ENCODE measurements around the gene PALS2. TPM values are rescaled to one million over a fixed set of nuclear protein-coding genes. Genes with fewer than 3 reads are reported as not detected.

PALS2 gene
- total RNA-seq, 1 experiment from 2014 or later: 64.6 TPM

DNA sequence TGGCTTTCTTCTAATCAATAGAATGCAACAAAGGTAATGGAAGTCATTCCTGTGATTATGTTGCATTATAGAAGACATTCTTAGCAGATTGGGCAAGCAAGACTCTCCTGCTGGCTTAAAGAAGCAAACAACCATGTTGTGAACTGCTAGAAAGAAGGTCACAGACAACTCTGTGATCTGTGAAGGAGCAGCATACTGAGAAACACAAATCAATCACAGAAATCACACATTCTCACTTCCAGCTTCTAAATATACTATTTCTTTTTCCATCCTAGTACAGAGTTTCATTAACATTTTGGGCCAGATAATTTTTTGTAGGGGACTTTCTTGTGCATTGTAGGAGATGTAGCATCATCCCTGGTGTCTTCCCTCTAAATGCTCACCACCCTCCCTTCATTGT lies 28.0 kb upstream of the PALS2 start (continued):
- TF ChIP-seq ATF1 (CRISPR knock-in tag; IDR thresholded peaks at IDR 0.05): no peak
- TF ChIP-seq ESRRA (CRISPR knock-in tag; IDR thresholded peaks at IDR 0.05; ENCODE audit: borderline replicate concordance): no peak
- no peak for TF ChIP-seq ZNF317 (CRISPR knock-in tag; IDR thresholded peaks at IDR 0.05; ENCODE audit: borderline replicate concordance, low read depth)
- no peak for TF ChIP-seq NFE2L1 (CRISPR knock-in tag; IDR thresholded peaks at IDR 0.05)
- TF ChIP-seq, protein P1, sequence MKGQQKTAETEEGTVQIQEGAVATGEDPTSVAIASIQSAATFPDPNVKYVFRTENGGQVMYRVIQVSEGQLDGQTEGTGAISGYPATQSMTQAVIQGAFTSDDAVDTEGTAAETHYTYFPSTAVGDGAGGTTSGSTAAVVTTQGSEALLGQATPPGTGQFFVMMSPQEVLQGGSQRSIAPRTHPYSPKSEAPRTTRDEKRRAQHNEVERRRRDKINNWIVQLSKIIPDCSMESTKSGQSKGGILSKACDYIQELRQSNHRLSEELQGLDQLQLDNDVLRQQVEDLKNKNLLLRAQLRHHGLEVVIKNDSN (CRISPR knock-in tag; IDR thresholded peaks at IDR 0.05): no peak
- TF ChIP-seq GABPB1 (CRISPR knock-in tag; IDR thresholded peaks at IDR 0.05): no peak

DNA sequence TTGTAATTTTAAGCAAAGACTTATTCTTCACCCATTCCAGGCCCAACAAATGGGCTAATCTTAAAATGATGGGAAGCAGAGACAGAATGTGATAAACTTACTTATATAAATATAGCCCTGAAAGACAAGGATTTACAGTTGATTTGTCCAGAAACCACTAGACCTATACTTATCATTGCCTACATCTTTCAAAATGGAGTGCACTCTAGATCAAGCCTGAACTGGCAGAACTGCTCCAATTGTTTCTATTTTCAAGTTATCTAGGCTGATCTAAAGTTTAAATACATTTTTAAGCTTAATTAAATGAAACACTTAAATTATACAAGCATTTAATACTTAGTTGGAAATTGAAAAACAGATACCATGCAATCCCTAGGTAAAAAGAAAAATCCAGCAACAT lies 24.9 kb upstream of the PALS2 start:
- H3K4me3 Mint-ChIP-seq: no peak overlapping the region
- ATAC-seq: no peak
- no peaks in the 10 kb centered on the region for H3K36me3 Mint-ChIP-seq
- no peaks in the 10 kb centered on the region; the same call in 1 of the 2 replicates for H3K27me3 Mint-ChIP-seq (ENCODE audit: low read depth)
- DNase-seq (ENCODE audit: low spot score): no peak
- no peaks in the 10 kb centered on the region for H3K9me3 Mint-ChIP-seq
- no peak overlapping the region for H3K27ac Mint-ChIP-seq
- H3K4me1 Mint-ChIP-seq: peaks cover 5% of the 10 kb centered on the region; the same call in 1 of the 2 replicates
- ChIA-PET POLR2A (no interaction called here), CTCF (no interaction called here)
- TF ChIP-seq ZNF219 (CRISPR knock-in tag; IDR thresholded peaks at IDR 0.05; ENCODE audit: borderline replicate concordance): no peak
- TF ChIP-seq NFYB (CRISPR knock-in tag; conservative IDR thresholded peaks at IDR 0.05; ENCODE audit: low read depth): no peak
- TF ChIP-seq, protein P2, sequence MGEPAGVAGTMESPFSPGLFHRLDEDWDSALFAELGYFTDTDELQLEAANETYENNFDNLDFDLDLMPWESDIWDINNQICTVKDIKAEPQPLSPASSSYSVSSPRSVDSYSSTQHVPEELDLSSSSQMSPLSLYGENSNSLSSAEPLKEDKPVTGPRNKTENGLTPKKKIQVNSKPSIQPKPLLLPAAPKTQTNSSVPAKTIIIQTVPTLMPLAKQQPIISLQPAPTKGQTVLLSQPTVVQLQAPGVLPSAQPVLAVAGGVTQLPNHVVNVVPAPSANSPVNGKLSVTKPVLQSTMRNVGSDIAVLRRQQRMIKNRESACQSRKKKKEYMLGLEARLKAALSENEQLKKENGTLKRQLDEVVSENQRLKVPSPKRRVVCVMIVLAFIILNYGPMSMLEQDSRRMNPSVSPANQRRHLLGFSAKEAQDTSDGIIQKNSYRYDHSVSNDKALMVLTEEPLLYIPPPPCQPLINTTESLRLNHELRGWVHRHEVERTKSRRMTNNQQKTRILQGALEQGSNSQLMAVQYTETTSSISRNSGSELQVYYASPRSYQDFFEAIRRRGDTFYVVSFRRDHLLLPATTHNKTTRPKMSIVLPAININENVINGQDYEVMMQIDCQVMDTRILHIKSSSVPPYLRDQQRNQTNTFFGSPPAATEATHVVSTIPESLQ (CRISPR knock-in tag; IDR thresholded peaks at IDR 0.05): no peak
- no peak for TF ChIP-seq ZNF396 (CRISPR knock-in tag; IDR thresholded peaks at IDR 0.05; ENCODE audit: borderline replicate concordance)
- TF ChIP-seq SMAD3 (CRISPR knock-in tag; IDR thresholded peaks at IDR 0.05; ENCODE audit: borderline replicate concordance): no peak
- TF ChIP-seq, protein P3, sequence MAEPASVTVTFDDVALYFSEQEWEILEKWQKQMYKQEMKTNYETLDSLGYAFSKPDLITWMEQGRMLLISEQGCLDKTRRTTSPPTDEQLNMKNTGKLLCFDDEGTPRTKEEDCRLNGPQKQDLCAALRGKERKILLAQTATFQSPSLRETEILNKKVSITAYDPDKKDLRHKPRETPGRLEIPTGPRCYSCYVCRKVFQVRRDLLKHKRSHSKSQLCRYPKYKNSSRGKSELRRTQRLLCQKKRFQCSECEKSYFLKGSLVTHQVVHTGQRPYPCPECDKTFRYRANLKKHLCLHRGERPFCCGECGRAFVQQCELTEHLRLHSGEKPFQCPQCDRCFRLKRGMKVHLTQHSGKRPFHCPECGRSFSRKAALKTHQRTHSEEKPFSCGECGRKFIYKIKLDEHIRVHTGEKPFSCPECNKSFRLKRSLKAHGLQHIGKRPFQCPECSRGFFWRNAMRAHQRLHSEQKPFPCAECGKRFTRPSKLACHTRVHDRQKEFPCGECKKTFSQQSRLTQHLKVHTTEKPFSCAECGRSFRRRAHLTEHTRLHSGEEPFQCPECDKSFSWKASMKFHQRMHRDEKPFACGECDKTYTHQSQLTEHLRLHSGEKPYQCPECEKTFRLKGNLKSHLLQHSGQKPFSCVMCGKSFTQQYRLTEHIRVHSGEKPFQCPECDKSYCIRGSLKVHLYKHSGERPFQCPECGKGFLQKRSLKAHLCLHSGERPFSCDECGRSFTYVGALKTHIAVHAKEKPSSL (CRISPR knock-in tag; conservative IDR thresholded peaks at IDR 0.05): no peak
- TF ChIP-seq, protein P4, sequence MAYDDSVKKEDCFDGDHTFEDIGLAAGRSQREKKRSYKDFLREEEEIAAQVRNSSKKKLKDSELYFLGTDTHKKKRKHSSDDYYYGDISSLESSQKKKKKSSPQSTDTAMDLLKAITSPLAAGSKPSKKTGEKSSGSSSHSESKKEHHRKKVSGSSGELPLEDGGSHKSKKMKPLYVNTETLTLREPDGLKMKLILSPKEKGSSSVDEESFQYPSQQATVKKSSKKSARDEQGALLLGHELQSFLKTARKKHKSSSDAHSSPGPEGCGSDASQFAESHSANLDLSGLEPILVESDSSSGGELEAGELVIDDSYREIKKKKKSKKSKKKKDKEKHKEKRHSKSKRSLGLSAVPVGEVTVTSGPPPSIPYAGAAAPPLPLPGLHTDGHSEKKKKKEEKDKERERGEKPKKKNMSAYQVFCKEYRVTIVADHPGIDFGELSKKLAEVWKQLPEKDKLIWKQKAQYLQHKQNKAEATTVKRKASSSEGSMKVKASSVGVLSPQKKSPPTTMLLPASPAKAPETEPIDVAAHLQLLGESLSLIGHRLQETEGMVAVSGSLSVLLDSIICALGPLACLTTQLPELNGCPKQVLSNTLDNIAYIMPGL (CRISPR knock-in tag; IDR thresholded peaks at IDR 0.05): no peak
- no peak for TF ChIP-seq ZNF671 (CRISPR knock-in tag; IDR thresholded peaks at IDR 0.05)
- no peak for TF ChIP-seq SMAD4 (CRISPR knock-in tag; IDR thresholded peaks at IDR 0.05)
- no peak for TF ChIP-seq TEAD4 (CRISPR knock-in tag; IDR thresholded peaks at IDR 0.05)
- TF ChIP-seq, protein P5, sequence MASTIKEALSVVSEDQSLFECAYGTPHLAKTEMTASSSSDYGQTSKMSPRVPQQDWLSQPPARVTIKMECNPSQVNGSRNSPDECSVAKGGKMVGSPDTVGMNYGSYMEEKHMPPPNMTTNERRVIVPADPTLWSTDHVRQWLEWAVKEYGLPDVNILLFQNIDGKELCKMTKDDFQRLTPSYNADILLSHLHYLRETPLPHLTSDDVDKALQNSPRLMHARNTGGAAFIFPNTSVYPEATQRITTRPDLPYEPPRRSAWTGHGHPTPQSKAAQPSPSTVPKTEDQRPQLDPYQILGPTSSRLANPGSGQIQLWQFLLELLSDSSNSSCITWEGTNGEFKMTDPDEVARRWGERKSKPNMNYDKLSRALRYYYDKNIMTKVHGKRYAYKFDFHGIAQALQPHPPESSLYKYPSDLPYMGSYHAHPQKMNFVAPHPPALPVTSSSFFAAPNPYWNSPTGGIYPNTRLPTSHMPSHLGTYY (CRISPR knock-in tag; IDR thresholded peaks at IDR 0.05): no peak
- TF ChIP-seq NFE2L1 (CRISPR knock-in tag; IDR thresholded peaks at IDR 0.05): no peak
- TF ChIP-seq, protein P6, sequence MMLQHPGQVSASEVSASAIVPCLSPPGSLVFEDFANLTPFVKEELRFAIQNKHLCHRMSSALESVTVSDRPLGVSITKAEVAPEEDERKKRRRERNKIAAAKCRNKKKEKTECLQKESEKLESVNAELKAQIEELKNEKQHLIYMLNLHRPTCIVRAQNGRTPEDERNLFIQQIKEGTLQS (CRISPR knock-in tag; conservative IDR thresholded peaks at IDR 0.05): no peak
- TF ChIP-seq, protein P7, sequence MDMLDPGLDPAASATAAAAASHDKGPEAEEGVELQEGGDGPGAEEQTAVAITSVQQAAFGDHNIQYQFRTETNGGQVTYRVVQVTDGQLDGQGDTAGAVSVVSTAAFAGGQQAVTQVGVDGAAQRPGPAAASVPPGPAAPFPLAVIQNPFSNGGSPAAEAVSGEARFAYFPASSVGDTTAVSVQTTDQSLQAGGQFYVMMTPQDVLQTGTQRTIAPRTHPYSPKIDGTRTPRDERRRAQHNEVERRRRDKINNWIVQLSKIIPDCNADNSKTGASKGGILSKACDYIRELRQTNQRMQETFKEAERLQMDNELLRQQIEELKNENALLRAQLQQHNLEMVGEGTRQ (CRISPR knock-in tag; IDR thresholded peaks at IDR 0.05): no peak
- TF ChIP-seq ZNF423 (CRISPR knock-in tag; IDR thresholded peaks at IDR 0.05): no peak
- TF ChIP-seq ZNF138 (CRISPR knock-in tag; conservative IDR thresholded peaks at IDR 0.05): no peak
- no peak for TF ChIP-seq NFATC4 (CRISPR knock-in tag; IDR thresholded peaks at IDR 0.05)

Measured in WTC11 (cell line).